OCI-LY7 (cell line): ENCODE results near the gene PROSER2. TPM values are rescaled to one million over a fixed set of nuclear protein-coding genes. Genes with fewer than 3 reads are reported as not detected.

Experiments used
- BruUV-seq: library from RNA; stranded (reverse); fragments of 400-500 nt; replicated peaks from 2 replicates; lab custom pipeline; 2021; lab: Mats Ljungman, UMichigan
- CTCF ChIA-PET: fragments of 300-600 bp; sonication (Branson Sonifier 250); formaldehyde crosslinking; loops from one replicate; lab custom pipeline; 2022; ENCODE audit warnings: antibody characterized with exemption; ENCODE audit not compliant: unreplicated experiment; lab: Charles Lee
- POLR2A ChIA-PET: fragments of 300-600 bp; sonication (Branson Sonifier 250); formaldehyde crosslinking; loops from one replicate; lab custom pipeline; 2022; ENCODE audit warnings: antibody characterized with exemption; lab: Charles Lee
- DNase-seq: peaks from one replicate; pipeline ENCODE4 v3.0.0-alpha.2; 2015; ENCODE audit warnings: low spot score
- H2AFZ ChIP-seq: fragments of 200-600 bp; sonication (generic), shearing (Covaris generic); 2 replicates; pipeline ENCODE4 v1.6.1; 2014; ENCODE audit warnings: mild to moderate bottlenecking, antibody characterized with exemption, low read length, moderate library complexity
- H3K27ac ChIP-seq: fragments of 200-600 bp; sonication (generic); 2 replicates; pipeline ENCODE4 v1.5.1; 2014; ENCODE audit warnings: mixed run types, low read depth, mild to moderate bottlenecking, moderate library complexity, low read length, inconsistent platforms; ENCODE audit not compliant: poor library complexity, severe bottlenecking
- H3K36me3 ChIP-seq: fragments of 200-600 bp; sonication (generic); 2 replicates; pipeline ENCODE4 v1.6.1; 2014; ENCODE audit warnings: mild to moderate bottlenecking, antibody characterized with exemption, low read length, moderate library complexity, mixed read lengths; ENCODE audit not compliant: insufficient read depth
- H3K4me1 ChIP-seq: fragments of 200-600 bp; sonication (generic); 2 replicates; pipeline ENCODE4 v1.5.1; 2014; ENCODE audit warnings: mild to moderate bottlenecking, low read length; ENCODE audit not compliant: insufficient read depth, poor library complexity, severe bottlenecking
- H3K4me2 ChIP-seq: fragments of 200-600 bp; sonication (generic); 2 replicates; pipeline ENCODE4 v1.6.1; 2014; ENCODE audit warnings: mild to moderate bottlenecking, low read length
- H3K4me3 ChIP-seq: fragments of 200-600 bp; sonication (generic); 2 replicates; pipeline ENCODE4 v1.5.1; 2014; ENCODE audit warnings: mild to moderate bottlenecking, low read depth, low read length; ENCODE audit not compliant: poor library complexity, severe bottlenecking
- H3K79me2 ChIP-seq: fragments of 200-600 bp; sonication (generic); 2 replicates; pipeline ENCODE4 v1.6.1; 2016; ENCODE audit warnings: low read depth, mild to moderate bottlenecking, low read length, moderate library complexity, mixed read lengths; ENCODE audit not compliant: insufficient read depth
- H3K9me2 ChIP-seq: fragments of 200-600 bp; sonication (generic); 2 replicates; pipeline ENCODE4 v1.6.1; 2016; ENCODE audit warnings: mild to moderate bottlenecking, low read length, mixed read lengths; ENCODE audit not compliant: insufficient read depth
- H3K9me3 ChIP-seq: fragments of 200-600 bp; sonication (generic); 2 replicates; pipeline ENCODE4 v1.6.1; 2014; ENCODE audit warnings: mild to moderate bottlenecking, mixed run types, low read length, mixed read lengths
- H4K20me1 ChIP-seq: fragments of 200-600 bp; sonication (generic); 2 replicates; pipeline ENCODE4 v1.6.1; 2014; ENCODE audit warnings: mild to moderate bottlenecking, antibody characterized with exemption, low read length, moderate library complexity, mixed read lengths; ENCODE audit not compliant: insufficient read depth
- CTCF ChIP-seq: fragments of 200-600 bp; sonication (generic); conservative IDR thresholded peaks from 2 replicates; pipeline ENCODE4 v1.5.1; 2014; ENCODE audit warnings: mild to moderate bottlenecking, antibody characterized with exemption, low read length, moderate library complexity, mixed read lengths
- EZH2phosphoT487 ChIP-seq: fragments of 200-600 bp; sonication (generic); IDR thresholded peaks from 2 replicates; pipeline ENCODE4 v1.6.1; 2018; ENCODE audit warnings: low read depth, borderline replicate concordance, mild to moderate bottlenecking, mixed run types, antibody characterized with exemption, low read length, moderate library complexity, mixed read lengths
- intact Hi-C: fragments of 100-400 bp; cut with micrococcal nuclease; formaldehyde crosslinking; loops from one replicate; pipeline ENCODE4 v1.10.0; 2022; ENCODE audit not compliant: unreplicated experiment
- total RNA-seq, 2 experiments: library from RNA; depleted of rRNA in 1 of 2; stranded (reverse); fragments of >200 nt in 1 of 2; shearing (Covaris generic) in 1 of 2; gene quantifications; 2 replicates each; pipeline ENCODE4 v1.2.3, GENCODE V29; 2014 to 2022

PROSER2 gene
- total RNA-seq, 2 experiments from 2014 or later: not detected

DNA sequence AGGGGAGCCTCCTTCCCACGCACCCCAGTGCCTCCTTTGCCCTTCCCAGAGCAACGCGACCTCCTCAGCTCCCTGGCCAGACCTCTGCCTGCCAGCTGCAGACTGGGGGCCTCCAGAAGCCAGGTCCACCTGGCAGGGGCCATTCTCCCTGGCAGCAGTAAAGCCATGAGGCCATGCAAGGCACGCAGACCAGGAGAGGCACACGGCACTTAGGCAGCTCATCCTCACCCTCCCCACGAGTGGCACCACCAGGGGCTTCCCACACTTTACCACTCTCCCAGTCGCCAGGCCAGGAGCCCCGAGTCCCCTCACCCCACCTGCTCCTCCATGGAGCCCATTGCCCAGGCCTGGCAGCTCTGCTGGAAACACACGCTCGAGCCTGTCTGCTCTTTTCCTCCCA, 85.4 kb downstream of the PROSER2 start:
- intact Hi-C loops: no loop called here
- POLR2A ChIA-PET: no interaction called here
- TF ChIP-seq CTCF: no peak
- no peak for TF ChIP-seq EZH2phosphoT487
- BruUV-seq: no TSS peak
- Histone ChIP-seq H3K4me3 (no peak overlapping the region), H3K27ac (no peak overlapping the region), H3K4me2 (no peak overlapping the region), H3K79me2 (no peaks in the 10 kb centered on the region), H3K9me3 (no peaks in the 10 kb centered on the region), H3K4me1 (no peaks in the 10 kb centered on the region), H2AFZ (no peak overlapping the region), H3K9me2 (no peaks in the 10 kb centered on the region), H4K20me1 (no peaks in the 10 kb centered on the region), H3K36me3 (no peaks in the 10 kb centered on the region)
- no peak for DNase-seq
- CTCF ChIA-PET: no interaction called here

DNA sequence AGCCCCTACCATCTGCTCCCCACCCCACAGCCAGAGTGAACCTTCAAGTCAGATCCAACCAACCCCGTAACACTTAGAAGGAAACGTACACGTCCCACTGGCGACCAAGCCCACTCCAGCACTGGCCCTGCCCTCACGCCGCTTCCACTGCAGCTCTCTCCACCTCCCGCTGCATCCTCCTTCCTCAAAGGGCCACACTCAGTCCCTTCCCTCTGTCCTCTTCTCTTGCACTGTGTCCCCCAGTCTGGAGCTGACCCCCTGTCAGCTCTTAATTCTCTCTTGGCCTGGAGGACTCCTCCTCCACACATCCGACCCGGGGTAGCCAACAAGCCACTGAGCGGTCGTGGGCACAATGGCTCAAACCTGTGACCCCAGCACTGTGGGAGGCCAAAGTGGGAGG, 85.8 kb downstream of the PROSER2 start:
- BruUV-seq: no TSS peak
- no peaks in the 10 kb centered on the region for H3K4me1 ChIP-seq
- no peaks in the 10 kb centered on the region for H4K20me1 ChIP-seq
- no peak overlapping the region for H3K4me3 ChIP-seq
- CTCF ChIA-PET: no interaction called here
- H3K36me3 ChIP-seq: no peaks in the 10 kb centered on the region
- no peak for DNase-seq
- TF ChIP-seq CTCF (no peak), EZH2phosphoT487 (no peak)
- H2AFZ ChIP-seq: no peak overlapping the region
- H3K9me3 ChIP-seq: no peaks in the 10 kb centered on the region
- intact Hi-C loops: no loop called here
- no peak overlapping the region for H3K27ac ChIP-seq
- H3K4me2 ChIP-seq: no peak overlapping the region
- H3K9me2 ChIP-seq: no peaks in the 10 kb centered on the region
- POLR2A ChIA-PET: no interaction called here
- no peaks in the 10 kb centered on the region for H3K79me2 ChIP-seq

- Histone ChIP-seq H2AFZ (no peak overlapping the region), H3K79me2 (no peaks in the 10 kb centered on the region), H3K4me3 (no peak overlapping the region), H3K4me1 (no peaks in the 10 kb centered on the region), H4K20me1 (no peaks in the 10 kb centered on the region), H3K9me2 (no peaks in the 10 kb centered on the region), H3K27ac (no peak overlapping the region), H3K9me3 (no peaks in the 10 kb centered on the region), H3K36me3 (no peaks in the 10 kb centered on the region), H3K4me2 (no peak overlapping the region)
- CTCF ChIA-PET: no interaction called here
- intact Hi-C loops: no loop called here
- POLR2A ChIA-PET: no interaction called here
- no peak for DNase-seq
- TF ChIP-seq CTCF: no peak
- no peak for TF ChIP-seq EZH2phosphoT487
- BruUV-seq: no TSS peak
Observed at GRCh38 chr10:11909618-11910017, 86.5 kb downstream of the PROSER2 start.
